MM.1S (cell line): ENCODE measurements around the gene BCL2L14.

Experiments used
- CTCF ChIP-seq: fragments of 300-600 bp; sonication (generic); IDR thresholded peaks from 2 replicates; pipeline ENCODE4 v1.5.1; 2016; ENCODE audit warnings: antibody characterized with exemption, low read length, mixed read lengths
- EZH2 ChIP-seq: fragments of 300-600 bp; sonication (generic); optimal IDR thresholded peaks from 2 replicates; pipeline ENCODE3; 2017; ENCODE audit warnings: low read depth, mild to moderate bottlenecking, antibody characterized with exemption, low read length, mixed read lengths
- EZH2phosphoT487 ChIP-seq: fragments of 300-600 bp; sonication (generic); IDR thresholded peaks from 2 replicates; pipeline ENCODE4 v1.6.1; 2018; ENCODE audit warnings: antibody characterized with exemption, low read length

GRCh38 chr12:12083688-12084087, 12.9 kb downstream of the BCL2L14 start:
- TF ChIP-seq CTCF (no peak), EZH2phosphoT487 (no peak), EZH2 (no peak)
